Upper lobe of right lung (tissue), 1 donor: ENCODE measurements around the gene CDSN. TPM values are rescaled to one million over a fixed set of nuclear protein-coding genes. Genes with fewer than 3 reads are reported as not detected.

Experiments
- ATAC-seq: fragments of 200-7000 bp; cut with Tn5 transposase; one replicate; pipeline ENCODE4 v1.9.1; 2020; ENCODE audit warnings: mild to moderate bottlenecking, moderate library complexity
- DNase-seq: peaks from one replicate; pipeline ENCODE4 v3.0.0-alpha.2; 2020
- H3K27ac ChIP-seq: fragments of 200-600 bp; one replicate; pipeline ENCODE4 v1.8.0; 2022
- H3K27me3 ChIP-seq: fragments of 200-600 bp; one replicate; pipeline ENCODE4 v1.8.0; 2022; ENCODE audit warnings: mild to moderate bottlenecking
- H3K36me3 ChIP-seq: fragments of 200-600 bp; one replicate; pipeline ENCODE4 v1.8.0; 2022
- H3K4me1 ChIP-seq: fragments of 200-600 bp; one replicate; pipeline ENCODE4 v1.8.0; 2022
- H3K4me3 ChIP-seq: fragments of 200-600 bp; one replicate; pipeline ENCODE4 v1.8.0; 2022; ENCODE audit warnings: mild to moderate bottlenecking
- H3K9me3 ChIP-seq: fragments of 200-600 bp; one replicate; pipeline ENCODE4 v1.8.0; 2022
- intact Hi-C: fragments of 100-400 bp; cut with DNase I; formaldehyde crosslinking; loops from one replicate; pipeline ENCODE4 v1.11.0; 2022
- total RNA-seq: library from RNA; stranded (reverse); fragmentation: NEBNext Ultra II Directional; extraction: Animal tissue kit (Norgen Biotek cat#: 25700); gene quantifications from one replicate; pipeline ENCODE4 v1.2.1, GENCODE V29; 2021
- TF ChIP-seq, protein P1 (sequence below): fragments of 200-600 bp; IDR thresholded peaks from one replicate; pipeline ENCODE4 v1.8.0; 2022; ENCODE audit warnings: antibody characterized with exemption
- donor health status: DM: no; HTN: yes; CAD: no; lungs with severe emphysema.

Gene CDSN
- total RNA-seq, 1 donor from 2014 or later = not detected

- Histone ChIP-seq H3K27me3 (no peaks in the 10 kb centered on the region), H3K9me3 (no peaks in the 10 kb centered on the region), H3K27ac (peak within 1 kb of the TSS; percentile 47), H3K36me3 (no peaks in the 10 kb centered on the region), H3K4me3 (peak within 1 kb of the TSS; percentile 70), H3K4me1 (peaks cover 11% of the 10 kb centered on the region)
- peak; percentile 97 for ATAC-seq
- intact Hi-C loops = no loop called here
- TF ChIP-seq, protein P1, sequence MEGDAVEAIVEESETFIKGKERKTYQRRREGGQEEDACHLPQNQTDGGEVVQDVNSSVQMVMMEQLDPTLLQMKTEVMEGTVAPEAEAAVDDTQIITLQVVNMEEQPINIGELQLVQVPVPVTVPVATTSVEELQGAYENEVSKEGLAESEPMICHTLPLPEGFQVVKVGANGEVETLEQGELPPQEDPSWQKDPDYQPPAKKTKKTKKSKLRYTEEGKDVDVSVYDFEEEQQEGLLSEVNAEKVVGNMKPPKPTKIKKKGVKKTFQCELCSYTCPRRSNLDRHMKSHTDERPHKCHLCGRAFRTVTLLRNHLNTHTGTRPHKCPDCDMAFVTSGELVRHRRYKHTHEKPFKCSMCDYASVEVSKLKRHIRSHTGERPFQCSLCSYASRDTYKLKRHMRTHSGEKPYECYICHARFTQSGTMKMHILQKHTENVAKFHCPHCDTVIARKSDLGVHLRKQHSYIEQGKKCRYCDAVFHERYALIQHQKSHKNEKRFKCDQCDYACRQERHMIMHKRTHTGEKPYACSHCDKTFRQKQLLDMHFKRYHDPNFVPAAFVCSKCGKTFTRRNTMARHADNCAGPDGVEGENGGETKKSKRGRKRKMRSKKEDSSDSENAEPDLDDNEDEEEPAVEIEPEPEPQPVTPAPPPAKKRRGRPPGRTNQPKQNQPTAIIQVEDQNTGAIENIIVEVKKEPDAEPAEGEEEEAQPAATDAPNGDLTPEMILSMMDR = no peak
- peak; percentile 99 for DNase-seq
These were observed 38.1 kb upstream of the CDSN start, which contains the start of gene TCF19 for GRCh38 chr6:31158140-31158862. Gene TCF19, plus strand, starts transcription at chr6:31158589. Its CDS starts 881 bp downstream, at chr6:31159470.

GRCh38 chr6:31157513-31158139 is 37.4 kb upstream of the CDSN start, which contains the start of gene CCHCR1:
Gene CCHCR1, minus strand, starts transcription at chr6:31157802. Its CDS starts 202 bp downstream, at chr6:31157600.
- Histone ChIP-seq H3K27ac (peak within 1 kb of the TSS; percentile 47), H3K4me1 (peaks cover 11% of the 10 kb centered on the region), H3K9me3 (no peaks in the 10 kb centered on the region), H3K27me3 (no peaks in the 10 kb centered on the region), H3K4me3 (peak within 1 kb of the TSS; percentile 70), H3K36me3 (no peaks in the 10 kb centered on the region)
- intact Hi-C loops = no loop called here
- TF ChIP-seq, protein P1 = no peak
- ATAC-seq (no peak), DNase-seq (no peak)

DNA sequence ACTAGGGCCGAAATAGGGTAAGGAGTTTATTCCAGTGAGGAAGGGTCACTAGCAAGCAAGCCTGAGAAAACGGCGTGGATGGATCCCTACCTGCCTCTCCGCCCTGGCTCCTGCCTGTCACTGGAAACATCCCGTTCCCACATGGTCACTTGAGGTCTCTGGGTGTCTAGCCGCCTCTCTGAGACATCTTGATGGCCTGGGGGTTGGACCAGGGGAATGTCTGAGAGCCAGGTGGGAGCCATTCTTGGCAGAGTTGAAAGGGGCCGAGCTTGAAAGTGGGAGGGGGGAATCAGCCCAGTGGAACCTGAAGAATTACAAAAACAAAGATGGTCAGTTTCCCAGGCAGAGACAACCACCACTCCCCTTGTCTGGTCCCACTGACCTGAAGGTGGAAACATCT is 36.4 kb upstream of the CDSN start:
- H3K4me1 ChIP-seq = peaks cover 11% of the 10 kb centered on the region
- no peaks in the 10 kb centered on the region for H3K9me3 ChIP-seq
- TF ChIP-seq, protein P1 = no peak
- no peak overlapping the region for H3K27ac ChIP-seq
- no peak for ATAC-seq
- no peak overlapping the region for H3K4me3 ChIP-seq
- no peaks in the 10 kb centered on the region for H3K27me3 ChIP-seq
- intact Hi-C loops = no loop called here
- H3K36me3 ChIP-seq = no peaks in the 10 kb centered on the region
- DNase-seq = no peak

GRCh38 chr6:31154436-31154835 is 34.2 kb upstream of the CDSN start:
- peaks cover 11% of the 10 kb centered on the region for H3K4me1 ChIP-seq
- no peak overlapping the region for H3K27ac ChIP-seq
- H3K4me3 ChIP-seq = no peak overlapping the region
- H3K27me3 ChIP-seq = no peaks in the 10 kb centered on the region
- ATAC-seq (no peak), DNase-seq (no peak)
- intact Hi-C loops = no loop called here
- H3K9me3 ChIP-seq = no peaks in the 10 kb centered on the region
- TF ChIP-seq, protein P1 = no peak
- H3K36me3 ChIP-seq = peaks cover 10% of the 10 kb centered on the region

DNA sequence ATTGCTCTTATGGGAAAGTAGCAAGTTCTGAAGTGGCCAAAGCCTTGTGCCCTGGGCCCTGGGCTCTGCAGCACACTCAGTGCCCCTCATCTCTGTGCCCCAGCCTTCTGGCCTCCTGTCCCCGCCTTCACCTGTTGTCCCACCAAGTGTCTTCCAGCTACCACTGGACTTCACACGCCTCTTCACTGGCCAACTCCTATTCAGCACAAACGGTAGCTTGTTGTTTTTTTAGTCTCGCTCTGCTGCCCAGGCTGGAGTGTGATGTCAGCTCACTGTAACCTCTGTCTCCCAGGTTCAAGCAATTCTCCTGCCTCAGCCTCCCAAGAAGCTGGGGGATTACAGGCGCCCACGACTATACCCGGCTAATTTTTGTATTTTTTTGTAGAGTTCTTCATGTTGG is 32.5 kb upstream of the CDSN start:
- H3K9me3 ChIP-seq = no peaks in the 10 kb centered on the region
- intact Hi-C loops = no loop called here
- H3K36me3 ChIP-seq = peaks cover 10% of the 10 kb centered on the region
- no peaks in the 10 kb centered on the region for H3K27me3 ChIP-seq
- DNase-seq (no peak), ATAC-seq (no peak)
- TF ChIP-seq, protein P1 = no peak
- H3K4me1 ChIP-seq = peaks cover 5% of the 10 kb centered on the region
- H3K27ac ChIP-seq = no peak overlapping the region
- H3K4me3 ChIP-seq = no peak overlapping the region
